A549 (cell line): ENCODE measurements around the gene DNAH11. TPM values are rescaled to one million over a fixed set of nuclear protein-coding genes. Genes with fewer than 3 reads are reported as not detected.
A peak's percentile ranks its signal among the peaks of the same experiment; 100 is the strongest.

Experiments used
- ATAC-seq, 2 experiments: fragments of 200-7000 bp in 1 of 2; fragments of >200 bp in 1 of 2; cut with Nextera tagmentation in 1 of 2; cut with Tn5 transposase in 1 of 2; 3 replicates each; pipeline versions ENCODE4 v1.8.0 to v1.9.1; 2018 to 2020; ENCODE audit warnings: mild to moderate bottlenecking in 1 of 2, moderate library complexity in 1 of 2
- CTCF ChIA-PET: fragments of 300-600 bp; sonication (Branson Sonifier 250); formaldehyde crosslinking; extraction: SDS; loops from one replicate; lab custom pipeline; 2021; ENCODE audit warnings: antibody characterized with exemption, inconsistent platforms; lab: Yijun Ruan, JAX
- POLR2A ChIA-PET: fragments of 350-600 bp; formaldehyde crosslinking; extraction: SDS; loops from one replicate; lab custom pipeline; 2021; ENCODE audit warnings: antibody characterized with exemption, inconsistent platforms; lab: Yijun Ruan, JAX
- DNase-seq, 2 experiments: peaks; one replicate each; pipeline versions ENCODE4 v3.0.0 to v3.0.0-alpha.2; 2011 to 2016; ENCODE audit warnings: low read depth in 1 of 2, low spot score in 1 of 2
- FAIRE-seq: peaks from 2 replicates; lab custom pipeline; 2011; peaks lifted over from hg19 to GRCh38; lab: Jason Lieb, UNC
- H3K27ac ChIP-seq, 2 experiments: fragments of >200 bp; sonication (Bioruptor Twin); formaldehyde crosslinking; 3 replicates each; pipeline ENCODE4 v1.5.1; 2016 to 2017
- H3K4me1 ChIP-seq: fragments of >200 bp; sonication (Bioruptor Twin); formaldehyde crosslinking; 3 replicates; pipeline ENCODE4 v1.6.1; 2016
- H3K4me2 ChIP-seq: fragments of >200 bp; sonication (Bioruptor Twin); formaldehyde crosslinking; 3 replicates; pipeline ENCODE4 v1.6.1; 2016
- H3K4me3 ChIP-seq: fragments of >200 bp; sonication (Bioruptor Twin); formaldehyde crosslinking; 3 replicates; pipeline ENCODE4 v1.5.1; 2016
- H3K9me3 ChIP-seq: fragments of >200 bp; sonication (Bioruptor Twin); formaldehyde crosslinking; 3 replicates; pipeline ENCODE4 v1.6.1; 2016
- CBX8 ChIP-seq: fragments of 200-600 bp; sonication (generic); IDR thresholded peaks from 2 replicates; pipeline ENCODE4 v1.6.1; 2016
- EP300 ChIP-seq, 2 experiments: fragments of >200 bp; sonication (Bioruptor Twin); formaldehyde crosslinking; IDR thresholded peaks; 2 replicates in 1 of 2; 3 replicates in 1 of 2; pipeline ENCODE4 v1.6.1; 2016 to 2017
- HDAC2 ChIP-seq: fragments of 200-600 bp; sonication (generic); IDR thresholded peaks from 2 replicates; pipeline ENCODE4 v1.6.1; 2016
- KDM1A ChIP-seq: fragments of 200-600 bp; sonication (generic); IDR thresholded peaks from 2 replicates; pipeline ENCODE4 v1.6.1; 2016; ENCODE audit warnings: low read depth, mild to moderate bottlenecking
- MYC ChIP-seq: IDR thresholded peaks from 2 replicates; pipeline ENCODE4 v1.6.1; 2012; ENCODE audit warnings: mild to moderate bottlenecking, inconsistent platforms, low read length, improper control_type of control experiment, borderline replicate concordance
- NPAS2 ChIP-seq: fragments of 250-450 bp; sonication (Bioruptor Pico); IDR thresholded peaks from 2 replicates; pipeline ENCODE4 v1.8.0; 2022; ENCODE audit warnings: mild to moderate bottlenecking, moderate library complexity, borderline replicate concordance
- NR3C1 ChIP-seq: fragments of >200 bp; sonication (Bioruptor Twin); formaldehyde crosslinking; IDR thresholded peaks from 3 replicates; pipeline ENCODE4 v1.6.1; 2017
- PHF8 ChIP-seq: fragments of 200-600 bp; sonication (generic); IDR thresholded peaks from 2 replicates; pipeline ENCODE4 v1.6.1; 2016; ENCODE audit warnings: low read depth, mild to moderate bottlenecking, antibody characterized with exemption, moderate library complexity, borderline replicate concordance
- POLR2AphosphoS2 ChIP-seq: conservative IDR thresholded peaks from 2 replicates; pipeline ENCODE4 v1.6.1; 2012; ENCODE audit warnings: low read length, improper control_type of control experiment, inconsistent platforms
- RNF2 ChIP-seq: fragments of 200-600 bp; sonication (generic); IDR thresholded peaks from 2 replicates; pipeline ENCODE4 v1.6.1; 2016; ENCODE audit warnings: low read depth, mild to moderate bottlenecking, antibody characterized with exemption, moderate library complexity, borderline replicate concordance
- SMC3 ChIP-seq: fragments of >200 bp; sonication (Bioruptor Twin); formaldehyde crosslinking; IDR thresholded peaks from 3 replicates; pipeline ENCODE4 v1.6.1; 2018; ENCODE audit warnings: inconsistent platforms
- TFCP2L1 ChIP-seq: fragments of 250-450 bp; sonication (Bioruptor Pico); IDR thresholded peaks from 2 replicates; pipeline ENCODE4 v1.5.0; 2021; ENCODE audit warnings: mild to moderate bottlenecking
- TP53 ChIP-seq: fragments of 250-450 bp; sonication (Bioruptor Pico); IDR thresholded peaks from 2 replicates; pipeline ENCODE4 v1.5.0; 2021; ENCODE audit warnings: mild to moderate bottlenecking, moderate library complexity
- WGBS: methylation state at CpG from one replicate; pipeline ENCODE4 v1.1.6; 2017; ENCODE audit errors: missing lambda C conversion rate; 5-methylcytosine and 5-hydroxymethylcytosine counted together
- polyA plus RNA-seq, 4 experiments: library from polyadenylated mRNA; depleted of rRNA in 3 of 4; stranded (reverse); fragments of >200 nt; fragmentation: RNase III in 1 of 4; extraction: RNeasy Plus Mini Kit Qiagen cat#74134 plus additional on column Dnase treatment in 1 of 4; gene quantifications; 2 replicates in 3 of 4; 3 replicates in 1 of 4; pipeline ENCODE4 v1.2.3, GENCODE V29; 2011 to 2017
- TF ChIP-seq, protein P1 (sequence below): IDR thresholded peaks from 2 replicates; pipeline ENCODE4 v1.6.1; 2012
- TF ChIP-seq, protein P2 (sequence below): fragments of 150-350 bp; IDR thresholded peaks from 2 replicates; pipeline ENCODE4 v1.6.1; 2014; ENCODE audit warnings: low read depth, mild to moderate bottlenecking, low read length
- TF ChIP-seq, protein P3 (sequence below): fragments of >200 bp; sonication (Bioruptor Twin); formaldehyde crosslinking; IDR thresholded peaks from 3 replicates; pipeline ENCODE4 v1.6.1; 2016
- TF ChIP-seq, protein P4 (sequence below): fragments of >200 bp; sonication (Bioruptor Twin); formaldehyde crosslinking; IDR thresholded peaks from 3 replicates; pipeline ENCODE4 v1.5.1; 2016

DNAH11 gene
- polyA plus RNA-seq, 2 of the 4 experiments (the other 2 are of a cell fraction), result 0.03 to 0.13 TPM

DNA sequence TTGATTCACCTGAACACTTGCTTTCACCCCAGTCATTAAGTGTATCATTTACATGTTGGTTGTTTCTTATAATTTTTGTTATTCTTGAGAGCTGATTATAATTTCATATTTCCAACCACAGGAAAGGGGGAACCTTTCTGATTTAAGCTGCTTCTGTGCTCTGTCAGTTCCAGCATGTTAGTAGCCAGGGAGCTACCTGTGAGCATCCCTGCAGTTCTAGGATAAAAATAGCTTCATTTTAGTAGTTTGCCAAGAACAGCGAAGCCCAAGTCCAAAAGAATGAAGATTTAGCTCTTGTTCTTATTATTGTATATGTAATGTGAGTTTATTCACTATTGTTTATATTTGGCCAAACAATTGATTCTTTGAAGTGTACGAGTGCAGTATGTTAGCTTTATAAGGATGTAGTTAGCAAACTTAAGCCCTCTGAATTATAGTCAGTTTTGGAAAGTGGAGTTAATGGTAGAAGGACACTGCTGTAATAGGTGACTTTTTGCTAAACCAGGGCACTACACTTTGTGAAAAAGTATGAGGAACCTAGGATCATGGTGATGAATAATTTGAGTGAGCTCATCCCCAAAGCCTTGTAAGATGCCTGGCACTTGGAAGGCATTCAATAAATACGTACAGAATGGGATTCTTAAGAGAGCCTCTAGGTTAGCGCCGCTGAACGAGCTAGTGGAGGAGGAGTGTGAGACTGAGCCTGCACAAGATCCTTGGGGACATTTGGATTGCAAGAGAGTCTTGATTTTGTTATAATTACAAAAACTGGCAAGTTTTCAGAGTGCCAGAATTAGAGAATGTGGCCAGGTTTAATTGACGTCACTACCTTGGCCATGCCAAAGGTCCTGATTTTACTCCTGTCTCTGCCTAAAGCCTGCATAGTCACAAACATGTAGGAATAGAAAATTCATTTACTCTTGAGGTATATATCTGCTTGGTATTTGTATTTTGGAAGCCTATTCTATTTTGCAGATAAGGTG, 29.8 kb downstream of the DNAH11 start:
- 45% methylated on average over 7 of the region's 7 CpGs for WGBS
- Histone ChIP-seq H3K4me3 (no peak overlapping the region), H3K27ac (no peak overlapping the region), H3K4me1 (no peaks in the 10 kb centered on the region), H3K9me3 (no peaks in the 10 kb centered on the region), H3K4me2 (no peak overlapping the region)
- DNase-seq (no peak), ATAC-seq (no peak), FAIRE-seq (no peak)
- no peak for TF ChIP-seq PHF8
- no peak for TF ChIP-seq HDAC2
- no peak for TF ChIP-seq POLR2AphosphoS2
- no peak for TF ChIP-seq EP300 (IDR thresholded peaks at IDR 0.05)
- ChIA-PET CTCF (interaction anchor here (0.8 to 4.0 kb wide), 3 partner anchors 38 to 310 kb away, joined by 3 to 19 read pairs (median 3); no protein-coding TSS in a partner anchor), POLR2A (no interaction called here)

DNA sequence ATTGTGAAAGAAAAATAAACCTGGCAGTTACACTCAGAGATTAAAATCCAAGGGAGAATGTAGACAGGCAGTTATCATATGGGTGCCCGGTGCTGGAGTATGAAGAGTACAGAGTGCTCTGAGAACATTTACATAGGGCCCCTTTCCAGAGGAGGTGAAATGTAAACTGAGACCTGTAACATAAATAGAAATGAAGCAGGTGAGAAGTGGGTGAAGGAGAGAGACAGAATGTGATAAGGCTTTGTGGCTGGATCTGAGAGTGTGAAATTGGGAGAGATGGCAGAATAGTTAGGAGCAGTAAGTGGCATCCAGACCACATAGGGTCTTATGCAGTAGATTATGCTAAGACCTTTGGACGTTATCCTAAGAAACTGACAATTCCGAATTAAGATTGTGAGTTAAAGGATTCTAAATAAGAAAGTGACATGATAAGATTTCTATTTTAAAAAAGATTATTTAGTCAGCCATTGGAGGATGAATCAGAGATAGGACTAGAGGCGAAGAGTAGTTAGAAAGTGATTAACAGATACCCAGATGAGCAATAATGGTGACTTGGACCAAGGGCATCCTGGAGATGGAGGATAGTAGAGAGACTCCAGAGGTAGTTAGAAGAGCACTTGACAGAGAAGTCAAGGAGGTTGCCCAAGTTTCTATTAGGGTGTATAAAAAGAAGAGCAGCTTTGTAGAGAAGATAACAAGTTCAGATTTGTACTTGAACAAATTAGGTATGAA, 36.7 kb downstream of the DNAH11 start:
- H3K9me3 ChIP-seq, result no peaks in the 10 kb centered on the region
- 19% methylated on average over 4 of the region's 4 CpGs for WGBS
- peak overlapping the region; percentile 19; the same call in 1 of the 3 replicates for H3K4me2 ChIP-seq
- FAIRE-seq (peak; percentile 43), DNase-seq (no peak), ATAC-seq (no peak)
- ChIA-PET CTCF (interaction anchor here (1.5 kb wide), 1 partner anchor 7 kb away, joined by 3 read pairs; no protein-coding TSS in a partner anchor), POLR2A (no interaction called here)
- no peak overlapping the region for H3K4me3 ChIP-seq
- H3K4me1 ChIP-seq, result no peaks in the 10 kb centered on the region
- no peak for TF ChIP-seq TP53
- no peak for TF ChIP-seq MYC
- TF ChIP-seq, protein P1, sequence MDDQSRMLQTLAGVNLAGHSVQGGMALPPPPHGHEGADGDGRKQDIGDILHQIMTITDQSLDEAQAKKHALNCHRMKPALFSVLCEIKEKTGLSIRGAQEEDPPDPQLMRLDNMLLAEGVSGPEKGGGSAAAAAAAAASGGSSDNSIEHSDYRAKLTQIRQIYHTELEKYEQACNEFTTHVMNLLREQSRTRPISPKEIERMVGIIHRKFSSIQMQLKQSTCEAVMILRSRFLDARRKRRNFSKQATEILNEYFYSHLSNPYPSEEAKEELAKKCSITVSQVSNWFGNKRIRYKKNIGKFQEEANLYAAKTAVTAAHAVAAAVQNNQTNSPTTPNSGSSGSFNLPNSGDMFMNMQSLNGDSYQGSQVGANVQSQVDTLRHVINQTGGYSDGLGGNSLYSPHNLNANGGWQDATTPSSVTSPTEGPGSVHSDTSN, result no peak
- TF ChIP-seq, protein P2, sequence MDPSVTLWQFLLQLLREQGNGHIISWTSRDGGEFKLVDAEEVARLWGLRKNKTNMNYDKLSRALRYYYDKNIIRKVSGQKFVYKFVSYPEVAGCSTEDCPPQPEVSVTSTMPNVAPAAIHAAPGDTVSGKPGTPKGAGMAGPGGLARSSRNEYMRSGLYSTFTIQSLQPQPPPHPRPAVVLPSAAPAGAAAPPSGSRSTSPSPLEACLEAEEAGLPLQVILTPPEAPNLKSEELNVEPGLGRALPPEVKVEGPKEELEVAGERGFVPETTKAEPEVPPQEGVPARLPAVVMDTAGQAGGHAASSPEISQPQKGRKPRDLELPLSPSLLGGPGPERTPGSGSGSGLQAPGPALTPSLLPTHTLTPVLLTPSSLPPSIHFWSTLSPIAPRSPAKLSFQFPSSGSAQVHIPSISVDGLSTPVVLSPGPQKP, result no peak
- TF ChIP-seq NPAS2 (CRISPR knock-in tag), result no peak
- TF ChIP-seq TFCP2L1 (CRISPR knock-in tag), result no peak
- no peak for TF ChIP-seq CBX8
- TF ChIP-seq, protein P3, sequence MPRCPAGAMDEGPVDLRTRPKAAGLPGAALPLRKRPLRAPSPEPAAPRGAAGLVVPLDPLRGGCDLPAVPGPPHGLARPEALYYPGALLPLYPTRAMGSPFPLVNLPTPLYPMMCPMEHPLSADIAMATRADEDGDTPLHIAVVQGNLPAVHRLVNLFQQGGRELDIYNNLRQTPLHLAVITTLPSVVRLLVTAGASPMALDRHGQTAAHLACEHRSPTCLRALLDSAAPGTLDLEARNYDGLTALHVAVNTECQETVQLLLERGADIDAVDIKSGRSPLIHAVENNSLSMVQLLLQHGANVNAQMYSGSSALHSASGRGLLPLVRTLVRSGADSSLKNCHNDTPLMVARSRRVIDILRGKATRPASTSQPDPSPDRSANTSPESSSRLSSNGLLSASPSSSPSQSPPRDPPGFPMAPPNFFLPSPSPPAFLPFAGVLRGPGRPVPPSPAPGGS, result no peak
- TF ChIP-seq, protein P4, sequence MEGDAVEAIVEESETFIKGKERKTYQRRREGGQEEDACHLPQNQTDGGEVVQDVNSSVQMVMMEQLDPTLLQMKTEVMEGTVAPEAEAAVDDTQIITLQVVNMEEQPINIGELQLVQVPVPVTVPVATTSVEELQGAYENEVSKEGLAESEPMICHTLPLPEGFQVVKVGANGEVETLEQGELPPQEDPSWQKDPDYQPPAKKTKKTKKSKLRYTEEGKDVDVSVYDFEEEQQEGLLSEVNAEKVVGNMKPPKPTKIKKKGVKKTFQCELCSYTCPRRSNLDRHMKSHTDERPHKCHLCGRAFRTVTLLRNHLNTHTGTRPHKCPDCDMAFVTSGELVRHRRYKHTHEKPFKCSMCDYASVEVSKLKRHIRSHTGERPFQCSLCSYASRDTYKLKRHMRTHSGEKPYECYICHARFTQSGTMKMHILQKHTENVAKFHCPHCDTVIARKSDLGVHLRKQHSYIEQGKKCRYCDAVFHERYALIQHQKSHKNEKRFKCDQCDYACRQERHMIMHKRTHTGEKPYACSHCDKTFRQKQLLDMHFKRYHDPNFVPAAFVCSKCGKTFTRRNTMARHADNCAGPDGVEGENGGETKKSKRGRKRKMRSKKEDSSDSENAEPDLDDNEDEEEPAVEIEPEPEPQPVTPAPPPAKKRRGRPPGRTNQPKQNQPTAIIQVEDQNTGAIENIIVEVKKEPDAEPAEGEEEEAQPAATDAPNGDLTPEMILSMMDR, result no peak
- no peak for TF ChIP-seq POLR2AphosphoS2
- no peak for TF ChIP-seq RNF2
- no peak for TF ChIP-seq SMC3
- no peak for TF ChIP-seq KDM1A
- no peak for TF ChIP-seq NR3C1
- H3K27ac ChIP-seq, result no peak overlapping the region
